Tibial artery (tissue), 4 donors: Measurements from ENCODE around the gene NTN4.

ENCODE experiments used
- DNase-seq, 2 donors: peaks; one replicate each; pipeline ENCODE4 v3.0.0-alpha.2; 2019
- H3K27ac ChIP-seq, 2 donors: fragments of 200-600 bp; sonication (generic) in 1 of 2; 1 replicate in 1 of 2; 2 replicates in 1 of 2; pipeline ENCODE4 v1.5.1; 2018 to 2019; ENCODE audit warnings: mild to moderate bottlenecking in 1 of 2
- H3K27me3 ChIP-seq, 2 donors: fragments of 200-600 bp; sonication (generic) in 1 of 2; one replicate each; pipeline versions ENCODE4 v1.5.1 to v1.6.0; 2016 to 2019
- H3K36me3 ChIP-seq, 3 donors: fragments of 200-600 bp; sonication (generic) in 2 of 3; one replicate each; pipeline ENCODE4 v1.5.1; 2016 to 2019; ENCODE audit warnings: mild to moderate bottlenecking in 2 of 3
- H3K4me1 ChIP-seq, 4 donors: fragments of 200-600 bp; sonication (generic) in 2 of 4; 1 replicate in 3 of 4; 2 replicates in 1 of 4; pipeline ENCODE4 v1.5.1; 2016 to 2019
- H3K4me3 ChIP-seq, 2 donors: fragments of 200-600 bp; sonication (generic) in 1 of 2; 1 replicate in 1 of 2; 2 replicates in 1 of 2; pipeline ENCODE4 v1.5.1; 2018 to 2019; ENCODE audit warnings: mild to moderate bottlenecking in 2 of 2
- H3K9me3 ChIP-seq, 3 donors: fragments of 200-600 bp; sonication (generic) in 1 of 3; one replicate each; pipeline ENCODE4 v1.5.1; 2016 to 2019
- CTCF ChIP-seq, 2 experiments: fragments of 200-600 bp in 1 of 2; fragments of 450-650 bp in 1 of 2; IDR thresholded peaks; one replicate each; pipeline ENCODE4 v1.5.1; 2017 to 2019; ENCODE audit warnings: antibody characterized with exemption in 2 of 2, mild to moderate bottlenecking in 1 of 2, moderate library complexity in 1 of 2
- intact Hi-C: fragments of 100-400 bp; cut with DNase I; formaldehyde crosslinking; loops from one replicate; pipeline ENCODE4 v1.15.0; 2023; ENCODE audit warnings: low total_unique reads

The NTN4 gene

DNA sequence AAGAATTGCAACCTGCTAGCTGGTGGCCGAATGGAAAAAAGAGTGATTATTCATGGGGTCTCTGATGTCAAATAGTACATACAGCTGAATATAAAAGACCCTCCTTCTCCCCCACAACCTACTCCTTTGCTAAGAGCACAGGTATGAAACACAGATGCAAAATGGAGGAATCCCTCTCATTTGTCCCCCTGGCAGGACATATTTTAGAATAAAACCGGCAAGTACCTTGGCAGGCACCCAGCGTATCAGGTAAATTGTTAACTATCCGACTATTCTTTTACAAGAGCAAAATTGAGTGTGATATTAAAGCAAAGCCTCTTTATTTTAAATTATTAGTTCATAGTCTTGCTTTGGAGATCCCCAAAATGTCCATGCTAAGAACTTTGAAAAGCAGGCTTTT is 165.6 kb downstream of the NTN4 start:
- H3K36me3 ChIP-seq: no peaks in the 10 kb centered on the region
- no peak overlapping the region for H3K27ac ChIP-seq
- intact Hi-C loops: no loop called here
- peaks cover 0 to 23% (median 5%) of the 10 kb centered on the region in 4 donors for H3K4me1 ChIP-seq
- no peak for TF ChIP-seq CTCF (IDR thresholded peaks at IDR 0.05)
- H3K9me3 ChIP-seq: no peaks in the 10 kb centered on the region
- DNase-seq: no peak
- H3K4me3 ChIP-seq: no peak overlapping the region
- no peaks in the 10 kb centered on the region for H3K27me3 ChIP-seq

DNA sequence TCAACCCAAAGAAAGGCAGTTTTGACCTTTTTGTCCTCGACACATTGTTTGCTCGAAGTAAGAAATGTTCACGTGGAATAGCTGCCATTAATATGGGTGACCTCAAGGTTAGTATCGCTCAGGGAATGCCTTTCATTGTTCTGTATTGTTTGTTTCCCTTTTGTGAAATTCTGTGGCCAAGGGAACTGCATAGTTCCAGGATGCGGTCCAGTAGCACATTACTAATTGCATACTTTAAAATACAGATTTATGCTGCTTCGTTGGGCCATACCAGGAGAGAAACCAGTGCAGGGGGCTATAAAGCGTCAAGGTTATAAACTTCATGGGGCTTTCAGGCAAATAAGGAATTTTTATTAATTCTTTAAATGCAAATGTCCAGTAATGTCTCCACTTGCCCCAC is 166.0 kb downstream of the NTN4 start:
- no peak for DNase-seq
- TF ChIP-seq CTCF (IDR thresholded peaks at IDR 0.05): no peak
- no peaks in the 10 kb centered on the region for H3K9me3 ChIP-seq
- H3K4me1 ChIP-seq: peaks cover 0 to 20% (median 5%) of the 10 kb centered on the region in 4 donors
- no peaks in the 10 kb centered on the region for H3K27me3 ChIP-seq
- no peak overlapping the region for H3K4me3 ChIP-seq
- no peaks in the 10 kb centered on the region for H3K36me3 ChIP-seq
- peak overlapping the region in 1 of 2 donors; percentile 8 for H3K27ac ChIP-seq
- intact Hi-C loops: no loop called here

- intact Hi-C loops: loop anchor here (1.0 to 2.0 kb wide), 2 partner anchors 189 to 193 kb away; no protein-coding TSS in a partner anchor
Measured at GRCh38 chr12:95623554-95624170, 166.9 kb downstream of the NTN4 start.

GRCh38 chr12:95622879-95623278 is 167.7 kb downstream of the NTN4 start:
- intact Hi-C loops: loop anchor here (1.0 to 2.0 kb wide), 2 partner anchors 189 to 194 kb away; no protein-coding TSS in a partner anchor
- Histone ChIP-seq H3K27ac (no peak overlapping the region), H3K27me3 (no peaks in the 10 kb centered on the region), H3K36me3 (no peaks in the 10 kb centered on the region), H3K4me3 (no peak overlapping the region), H3K9me3 (no peaks in the 10 kb centered on the region), H3K4me1 (peaks cover 0 to 10% (median 5%) of the 10 kb centered on the region in 4 donors)
- no peak for DNase-seq
- TF ChIP-seq CTCF (IDR thresholded peaks at IDR 0.05): no peak

More at GRCh38 chr12:95623554-95624170, 166.9 kb downstream of the NTN4 start:
- Histone ChIP-seq H3K36me3 (no peaks in the 10 kb centered on the region), H3K27me3 (no peaks in the 10 kb centered on the region), H3K9me3 (no peaks in the 10 kb centered on the region), H3K4me1 (peaks cover 0 to 15% (median 5%) of the 10 kb centered on the region in 4 donors), H3K4me3 (no peak overlapping the region), H3K27ac (peak overlapping the region in 1 of 2 donors; percentile 28)
- DNase-seq: peak; percentile 51 to 82
- TF ChIP-seq CTCF (IDR thresholded peaks at IDR 0.05): peak; percentile 59 to 71

GRCh38 chr12:95621725-95622124 is 168.8 kb downstream of the NTN4 start:
- TF ChIP-seq CTCF (IDR thresholded peaks at IDR 0.05): no peak
- Histone ChIP-seq H3K9me3 (no peaks in the 10 kb centered on the region), H3K27me3 (no peaks in the 10 kb centered on the region), H3K27ac (no peak overlapping the region), H3K4me3 (no peak overlapping the region), H3K4me1 (peaks cover 0 to 10% (median 5%) of the 10 kb centered on the region in 4 donors), H3K36me3 (no peaks in the 10 kb centered on the region)
- intact Hi-C loops: loop anchor here (2.0 kb wide), 1 partner anchor 195 kb away; no protein-coding TSS in a partner anchor
- no peak for DNase-seq
